RPMI7951 (cell line): ENCODE measurements around the gene EPHA5. TPM values are rescaled to one million over a fixed set of nuclear protein-coding genes. Genes with fewer than 3 reads are reported as not detected.
"Not testable (repeated sequence)": the region's sequence is repeated elsewhere in the genome, so short reads cannot be mapped to it uniquely, and the experiment has no call there.

Experiments
- DNase-seq: peaks from one replicate; pipeline ENCODE4 v3.0.0-alpha.2; 2012; ENCODE audit warnings: low read depth
- total RNA-seq: library from RNA; depleted of rRNA; stranded (reverse); fragments of >200 nt; shearing (Covaris generic); gene quantifications from 2 replicates; pipeline ENCODE4 v1.2.3, GENCODE V29; 2014

Gene EPHA5
- total RNA-seq, 1 experiment from 2014 or later: 0.36 TPM

DNA sequence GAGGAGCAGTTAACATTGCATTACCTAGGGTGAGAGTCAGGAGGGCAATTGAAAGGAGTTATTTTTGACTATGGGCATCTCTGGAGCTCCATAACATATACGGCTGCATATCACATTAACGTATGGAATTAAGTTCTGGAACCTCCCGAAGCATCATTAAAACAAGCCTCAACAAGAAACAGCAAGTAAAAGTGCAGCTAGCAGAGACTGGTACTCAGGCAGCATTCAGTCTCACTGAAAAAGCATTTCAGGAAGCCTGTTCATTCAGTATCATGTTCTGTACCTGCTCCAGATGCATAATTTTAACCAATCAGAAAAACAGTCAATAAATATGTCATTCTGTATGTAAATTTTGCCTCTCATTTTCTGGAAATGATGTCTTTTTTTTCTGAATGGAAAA, 299.6 kb downstream of the EPHA5 start:
- DNase-seq: no peak

DNA sequence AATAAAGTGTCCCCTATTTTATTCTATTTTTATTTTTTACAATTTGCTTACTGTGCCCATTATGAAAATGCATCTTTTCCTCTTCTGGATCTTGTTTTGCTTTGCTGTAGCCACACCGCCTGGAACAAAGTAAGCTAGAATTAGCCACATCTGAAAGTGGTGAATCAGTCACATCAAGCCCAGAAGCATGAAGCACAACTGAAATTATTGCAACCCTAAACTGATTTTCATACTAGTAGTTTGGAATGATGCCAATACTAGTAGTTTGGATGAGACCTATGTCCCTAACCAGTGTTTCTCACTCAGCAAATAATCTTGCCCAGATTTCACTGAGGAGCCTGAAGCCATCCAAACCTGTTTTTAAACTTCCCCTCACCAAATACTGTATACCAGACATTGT, 303.0 kb downstream of the EPHA5 start:
- DNase-seq: no peak

DNA sequence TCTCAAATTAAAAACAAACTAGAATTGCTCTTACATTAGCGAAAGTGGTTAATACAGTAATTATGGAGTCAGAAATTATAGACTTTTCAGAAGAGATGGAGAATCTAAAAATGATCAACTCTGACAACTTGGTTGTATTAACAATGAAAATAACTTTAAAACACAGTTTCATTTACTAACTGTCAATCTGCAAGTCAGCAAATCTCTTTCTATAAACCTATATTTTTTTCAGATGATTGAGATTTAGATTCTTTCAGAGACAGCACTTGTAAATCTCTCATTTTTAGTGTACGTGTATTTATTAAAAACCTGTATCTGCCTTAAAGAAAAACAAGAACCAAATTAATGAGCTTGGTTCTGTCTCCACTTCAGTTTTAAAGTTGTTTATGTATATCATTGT, 311.4 kb downstream of the EPHA5 start:
- no peak for DNase-seq

DNA sequence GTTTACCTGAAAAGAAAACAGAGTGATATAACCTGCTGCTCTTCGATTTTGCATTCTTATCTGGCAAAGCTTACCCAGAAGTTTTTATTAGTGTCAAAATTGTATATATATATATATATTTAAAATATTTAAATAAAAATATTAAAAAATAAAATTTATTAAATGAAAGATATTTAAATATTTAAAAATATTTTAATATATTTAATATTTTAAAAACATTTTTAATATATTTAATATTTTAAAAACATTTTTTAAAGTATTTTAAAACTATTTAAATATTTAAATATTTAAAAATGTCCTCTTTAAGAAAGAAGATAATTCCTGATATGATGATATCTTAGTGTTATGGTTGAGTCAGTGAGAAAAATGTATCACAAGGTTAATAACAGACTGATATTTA, 317.2 kb downstream of the EPHA5 start:
- DNase-seq: no peak

DNA sequence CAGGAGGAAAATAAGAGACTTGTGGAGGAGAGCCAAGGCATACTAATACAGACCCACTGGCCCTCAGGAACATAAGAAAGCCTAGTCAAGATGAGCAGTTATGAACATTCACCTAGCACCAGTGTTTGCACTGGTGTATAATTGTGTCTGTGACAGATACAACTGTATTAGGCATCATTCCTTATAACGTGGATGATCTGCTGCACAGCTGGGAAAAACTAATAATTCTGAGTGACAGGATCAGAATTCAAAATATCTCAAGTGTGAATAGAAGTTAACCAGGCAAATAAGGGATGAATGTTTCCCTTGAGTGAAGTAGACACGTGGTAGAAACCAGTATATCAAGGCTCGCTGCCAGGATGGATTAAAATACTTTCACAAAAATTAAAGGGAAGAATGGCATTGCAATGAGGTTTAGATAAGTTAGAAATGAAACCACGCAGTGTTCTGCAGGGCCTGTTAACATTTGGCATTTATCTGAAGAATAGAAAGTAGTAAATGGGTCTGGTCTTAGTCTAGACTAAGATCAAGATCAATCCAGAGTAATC, 325.9 kb downstream of the EPHA5 start:
- DNase-seq: no peak

DNA sequence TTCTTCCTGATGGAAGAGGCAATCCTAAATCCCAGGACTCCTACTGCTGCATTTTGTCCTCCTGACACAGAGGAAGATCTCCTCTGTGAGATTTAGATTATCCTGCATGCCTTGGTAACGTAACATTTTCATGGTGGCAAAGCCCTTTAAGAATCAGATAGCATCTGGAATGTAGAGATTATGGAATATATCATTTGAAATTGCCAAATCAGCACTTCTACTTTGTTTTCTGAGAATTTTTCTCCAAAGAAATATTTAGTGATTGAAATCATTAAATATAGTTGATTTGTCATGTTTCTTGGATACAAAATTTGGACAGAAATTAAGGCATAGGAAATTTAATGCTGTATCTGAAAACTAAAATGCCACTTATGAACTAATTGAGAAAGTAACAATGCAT, 326.9 kb downstream of the EPHA5 start:
- no peak for DNase-seq

DNA sequence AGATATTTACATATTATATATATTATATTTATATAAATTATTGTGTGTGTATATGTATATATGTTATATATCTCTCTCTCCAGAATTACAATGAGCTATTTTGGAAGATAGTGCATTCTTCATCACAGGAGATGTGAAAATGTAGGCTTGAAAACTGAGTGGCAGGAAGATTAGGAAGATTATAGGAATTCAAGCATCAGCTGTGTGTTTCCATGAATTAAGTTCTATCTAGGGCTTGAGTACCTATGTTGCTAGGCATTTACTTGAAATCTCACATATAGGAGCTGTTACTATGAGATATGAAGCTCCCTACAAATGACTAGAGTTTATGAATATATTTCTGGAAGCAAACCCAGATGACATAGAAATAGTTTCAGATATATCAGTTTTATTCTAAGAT, 328.7 kb downstream of the EPHA5 start:
- no peak for DNase-seq

DNA sequence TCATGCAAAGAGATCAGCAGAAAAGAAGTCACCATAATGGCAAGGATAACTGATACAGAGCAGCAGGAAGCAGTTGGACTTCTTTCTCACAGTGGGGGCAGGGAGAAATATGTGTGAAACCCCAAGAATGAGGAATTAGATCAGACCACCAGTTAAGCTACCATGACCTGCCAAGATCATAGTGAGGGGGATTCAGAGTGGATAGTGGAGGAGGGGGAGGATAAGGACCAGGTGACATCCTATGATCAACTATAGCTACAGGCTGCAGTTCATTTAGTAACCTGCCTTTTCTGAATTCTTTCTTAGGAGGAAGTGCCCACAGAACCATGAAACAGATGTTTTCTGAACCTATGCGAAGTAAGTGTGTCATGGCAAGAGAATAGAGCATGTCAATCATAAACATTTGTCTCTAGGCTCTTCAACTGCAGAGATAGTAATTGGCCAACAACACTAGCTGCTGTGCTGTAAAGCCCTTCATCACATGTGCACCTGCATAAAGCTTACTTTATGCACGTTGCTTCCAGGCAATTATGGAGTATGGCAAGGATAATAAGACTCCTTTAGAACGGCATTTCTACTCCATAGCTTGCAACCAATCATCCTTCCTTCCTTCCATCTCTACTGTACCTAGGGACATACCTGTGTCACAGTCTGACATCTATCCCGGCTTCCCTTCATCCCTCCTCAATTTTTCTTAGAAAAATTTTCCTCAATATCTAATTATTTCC, 329.7 kb downstream of the EPHA5 start:
- no peak for DNase-seq

DNA sequence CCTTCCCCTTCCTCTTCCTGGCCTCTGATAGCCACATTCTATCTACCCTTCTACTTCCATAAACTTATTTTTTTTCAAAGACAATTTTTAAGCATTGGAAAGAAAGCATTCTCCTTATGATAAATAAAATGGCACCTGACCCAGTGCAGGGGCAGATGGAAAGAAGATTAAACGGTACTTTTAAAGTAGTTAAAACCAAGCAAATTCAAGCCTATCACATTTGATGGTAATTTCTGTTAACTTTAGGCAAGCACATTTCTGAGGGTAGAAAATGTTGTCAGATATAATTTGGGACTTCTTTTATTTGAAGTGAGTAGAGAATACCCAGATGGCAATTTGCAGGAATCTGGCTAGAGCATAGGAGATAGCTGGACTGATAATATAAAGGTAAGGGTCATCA, 332.9 kb downstream of the EPHA5 start:
- no peak for DNase-seq

DNA sequence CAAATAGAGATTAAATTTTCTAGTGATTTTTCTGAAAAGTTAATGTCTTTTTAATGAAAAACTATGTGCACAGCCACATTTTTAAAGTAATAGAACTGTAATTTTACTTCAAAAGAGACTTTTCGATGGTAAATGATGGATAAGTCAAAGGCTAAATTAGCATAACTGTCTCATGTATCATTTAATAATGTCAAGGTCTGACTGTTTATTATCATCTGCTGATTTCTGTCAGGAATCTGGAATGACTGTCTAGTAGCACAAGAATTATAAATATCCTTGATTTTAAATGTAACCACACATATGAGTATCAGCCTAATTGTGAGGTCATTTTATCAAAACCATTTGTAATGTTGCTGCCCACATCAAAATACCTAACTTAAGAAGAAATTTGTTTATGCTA, 333.8 kb downstream of the EPHA5 start:
- no peak for DNase-seq

DNA sequence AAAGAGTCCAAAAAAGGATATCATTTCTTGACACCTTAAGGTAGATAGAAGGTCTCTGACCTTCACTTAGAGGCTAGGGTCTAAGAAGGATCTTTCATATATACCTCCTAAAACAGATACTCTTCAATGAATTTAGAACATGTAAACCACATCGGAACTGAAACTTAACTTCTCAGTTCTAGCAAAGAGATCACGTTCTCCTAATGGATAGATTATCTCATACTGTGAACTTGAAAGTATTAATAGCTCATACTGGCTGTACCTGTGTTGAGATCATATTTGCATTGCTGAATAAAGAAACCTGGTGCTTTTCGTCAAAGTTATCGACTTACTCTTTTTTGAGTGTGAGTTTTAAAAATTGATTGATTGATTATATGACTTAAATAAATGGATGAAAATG, 353.8 kb downstream of the EPHA5 start:
- DNase-seq: no peak

DNA sequence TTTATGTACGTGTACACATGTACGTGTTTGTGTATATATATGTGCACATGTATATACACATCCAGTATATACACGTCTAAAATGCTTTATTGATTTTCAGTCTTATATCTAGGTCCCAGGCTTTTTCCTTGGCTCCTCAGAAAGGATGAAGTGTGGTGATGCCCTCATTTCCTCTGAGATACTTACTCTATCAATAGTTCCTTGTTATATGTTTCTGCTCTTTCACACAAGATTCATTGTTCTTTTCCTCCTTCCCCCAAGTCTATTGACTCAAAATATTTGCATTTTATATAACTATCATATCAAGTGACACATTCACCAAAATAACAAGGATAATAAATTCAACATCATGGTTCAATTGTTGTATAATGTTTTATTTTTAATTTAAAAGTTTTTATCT, 359.2 kb downstream of the EPHA5 start:
- peak; percentile 0 for DNase-seq

DNA sequence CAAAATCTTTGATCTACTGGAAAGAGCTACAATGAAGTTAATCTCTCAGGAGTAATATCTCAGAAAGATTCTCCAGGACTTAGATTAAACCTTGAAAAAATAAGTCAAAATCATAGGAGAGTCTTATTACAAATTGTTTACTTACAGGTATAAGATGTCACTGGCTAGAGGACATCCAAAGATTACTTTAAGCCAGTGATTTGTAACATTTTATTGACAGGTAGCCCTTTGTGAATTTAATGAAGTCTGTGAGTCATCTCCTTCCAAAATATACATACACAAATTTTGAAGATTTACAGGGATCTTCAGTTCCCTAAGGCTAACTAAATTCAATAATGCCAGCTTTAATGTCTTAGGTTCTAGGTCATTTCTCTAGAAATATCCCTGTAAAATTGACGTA, 359.7 kb downstream of the EPHA5 start:
- no peak for DNase-seq

DNA sequence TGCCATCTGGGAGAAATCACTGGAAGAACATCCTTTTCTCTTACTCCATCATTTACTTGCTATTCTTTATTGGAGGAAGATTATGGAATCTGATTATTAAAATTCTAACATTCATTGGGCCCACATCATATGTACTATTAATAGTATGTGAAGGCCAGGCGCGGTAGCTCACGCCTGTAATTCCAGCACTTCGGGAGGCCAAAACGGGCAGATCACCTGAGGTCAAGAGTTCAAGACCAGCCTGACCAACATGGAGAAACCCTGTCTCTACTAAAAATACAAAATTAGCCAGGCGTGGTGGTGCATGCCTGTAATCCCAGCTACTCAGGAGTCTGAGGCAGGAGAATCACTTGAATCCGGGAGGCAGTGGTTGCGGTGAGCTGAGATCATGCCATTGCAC, 361.7 kb downstream of the EPHA5 start:
- not testable (repeated sequence) for DNase-seq

DNA sequence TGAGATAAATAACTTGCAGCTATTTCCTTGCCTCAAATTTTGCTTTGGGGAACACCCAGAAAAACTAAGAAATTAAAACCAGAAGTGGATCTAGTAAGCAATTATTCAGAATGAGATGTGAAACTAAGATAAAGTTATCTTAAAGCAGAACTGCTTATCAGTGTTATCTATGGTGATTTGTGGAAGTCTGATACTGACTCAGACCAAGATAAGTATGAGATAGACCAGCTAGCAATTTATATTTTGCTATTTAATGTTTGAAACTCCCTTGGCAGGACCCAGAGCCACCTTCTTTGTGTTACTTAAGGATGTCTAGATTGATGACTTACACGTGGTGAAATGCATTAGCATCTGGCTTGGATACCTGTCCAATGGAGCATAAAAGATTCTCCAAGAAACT, 368.1 kb downstream of the EPHA5 start:
- peak; percentile 0 for DNase-seq

DNA sequence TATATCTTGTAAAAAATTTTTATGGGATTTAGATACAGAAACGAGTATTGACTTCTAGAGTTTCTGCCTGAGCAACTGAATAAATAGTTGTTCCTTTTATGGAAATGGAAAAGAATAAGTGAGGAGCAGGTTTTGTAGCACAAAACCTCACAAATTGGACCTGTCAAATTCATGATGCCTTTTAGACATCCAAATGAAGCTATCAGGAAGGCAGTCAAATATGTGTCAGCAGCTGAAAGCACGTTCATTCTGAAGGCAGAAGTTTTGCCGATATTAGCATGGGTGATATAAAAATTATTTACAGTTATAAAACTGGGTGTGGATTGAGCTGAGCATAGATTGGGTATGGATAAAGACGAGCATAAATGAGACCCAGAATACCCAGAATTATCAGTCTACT, 374.0 kb downstream of the EPHA5 start:
- no peak for DNase-seq

DNA sequence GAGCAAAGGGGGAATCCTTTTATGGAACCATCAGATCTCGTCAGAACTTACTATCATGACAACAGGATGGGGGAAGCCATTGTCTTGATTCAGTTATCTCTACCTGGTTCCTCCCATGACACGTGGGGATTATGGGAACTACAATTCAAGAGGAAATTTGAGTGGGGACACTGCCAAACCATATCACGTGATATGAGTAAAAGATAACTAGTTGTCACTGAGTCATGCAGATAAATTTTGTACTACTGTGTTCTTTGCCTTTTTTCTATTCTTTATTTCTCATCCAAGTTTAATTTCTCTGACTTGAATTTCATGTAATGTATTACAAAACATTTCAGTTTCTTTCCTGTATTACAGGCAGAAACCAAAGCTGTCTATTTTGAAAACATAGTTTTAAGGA, 383.2 kb downstream of the EPHA5 start:
- DNase-seq: no peak
